ENCODE results near the gene PLIN5.

Gene PLIN5

GRCh38 chr19:4503132-4503824 is 31.7 kb downstream of the PLIN5 start:
- no peak for DNase-seq (ENCODE audit: low read depth)
- no peak overlapping the region for H3K4me3 ChIP-seq (ENCODE audit: low read depth, low read length)
- no peak for TF ChIP-seq CTCF (conservative IDR thresholded peaks at IDR 0.05; ENCODE audit: low read depth, low read length)

- DNase-seq (ENCODE audit: low read depth), result no peak
- no peak overlapping the region for H3K4me3 ChIP-seq (ENCODE audit: low read depth, low read length)
- TF ChIP-seq CTCF (conservative IDR thresholded peaks at IDR 0.05; ENCODE audit: low read depth, low read length), result no peak
Measured at GRCh38 chr19:4502282-4503131, 32.5 kb downstream of the PLIN5 start.

GRCh38 chr19:4501691-4502090 is 33.3 kb downstream of the PLIN5 start:
- no peak overlapping the region for H3K4me3 ChIP-seq (ENCODE audit: low read depth, low read length)
- no peak for DNase-seq (ENCODE audit: low read depth)
- no peak for TF ChIP-seq CTCF (conservative IDR thresholded peaks at IDR 0.05; ENCODE audit: low read depth, low read length)

- DNase-seq (ENCODE audit: low read depth), result no peak
- H3K4me3 ChIP-seq (ENCODE audit: low read depth, low read length), result no peak overlapping the region
- TF ChIP-seq CTCF (conservative IDR thresholded peaks at IDR 0.05; ENCODE audit: low read depth, low read length), result no peak
Measured at GRCh38 chr19:4500841-4501591, 34.0 kb downstream of the PLIN5 start.

GRCh38 chr19:4499855-4500254 is 35.2 kb downstream of the PLIN5 start:
- H3K4me3 ChIP-seq (ENCODE audit: low read depth, low read length), result no peak overlapping the region
- TF ChIP-seq CTCF (conservative IDR thresholded peaks at IDR 0.05; ENCODE audit: low read depth, low read length), result no peak
- DNase-seq (ENCODE audit: low read depth), result no peak

- no peak for TF ChIP-seq CTCF (conservative IDR thresholded peaks at IDR 0.05; ENCODE audit: low read depth, low read length)
- no peak overlapping the region for H3K4me3 ChIP-seq (ENCODE audit: low read depth, low read length)
- DNase-seq (ENCODE audit: low read depth), result no peak
Measured at GRCh38 chr19:4499318-4499717, 35.7 kb downstream of the PLIN5 start.
